ENCODE measurements around the gene ECI1. TPM values are rescaled to one million over a fixed set of nuclear protein-coding genes. Genes with fewer than 3 reads are reported as not detected.
A peak's percentile ranks its signal among the peaks of the same experiment; 100 is the strongest.

Gene ECI1
- total and polyA plus RNA-seq, 2 of the 13 experiments (the other 11 are each of a cell fraction or from before 2014, with no cell fraction given): 82.0 to 102 TPM

DNA sequence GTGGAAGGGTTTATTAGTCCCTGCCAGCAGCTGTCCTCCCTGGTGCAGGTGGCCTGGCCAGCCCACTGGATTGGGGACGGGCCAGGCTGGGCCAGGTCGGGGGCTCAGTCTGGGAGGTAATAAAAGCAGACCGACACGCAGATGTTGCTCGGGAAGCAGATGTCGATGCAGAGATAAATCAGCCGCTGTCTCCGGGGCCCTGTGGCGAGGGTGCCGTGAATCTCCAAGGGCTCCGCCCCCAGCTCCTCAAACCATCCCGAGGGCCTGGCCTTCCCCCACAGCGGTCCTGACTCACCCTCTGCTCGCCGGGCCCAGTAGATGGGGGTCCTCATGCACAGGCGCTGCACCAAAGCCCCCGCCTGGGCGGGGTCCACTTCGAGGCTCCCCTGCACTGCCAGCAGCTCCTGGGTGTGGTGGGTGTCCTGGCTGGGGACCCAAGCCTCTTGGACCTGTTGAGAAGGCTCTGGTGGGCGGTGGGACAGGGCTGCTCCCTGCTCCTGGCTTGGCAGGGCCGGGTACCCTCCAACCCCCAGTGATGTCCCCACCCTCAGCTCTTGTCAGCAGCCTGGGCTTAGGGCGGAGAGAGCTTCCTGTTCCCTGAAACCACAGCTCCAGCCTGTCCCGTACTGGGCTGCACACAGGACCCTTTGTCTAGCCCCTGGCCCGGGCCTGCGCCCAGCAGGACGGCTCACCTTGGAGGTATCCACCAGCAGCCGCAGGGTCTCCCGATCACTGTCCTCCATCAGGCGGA, 42.0 kb downstream of the ECI1 start:
- Histone ChIP-seq H3K79me2 (ENCODE audit: insufficient read depth, low read length) (peaks cover 27% of the 10 kb centered on the region), H4K20me1 (ENCODE audit: insufficient read depth, low read length) (0 out of 2 replicates have a peak, but pooled peaks cover 3% of the 10 kb centered on the region), H3K9ac (ENCODE audit: insufficient read depth, low read depth, low read length) (no peak overlapping the region), H3K27me3 (ENCODE audit: control insufficient read depth in 1 of 2, insufficient read depth in 2 of 2, low read length in 2 of 2) (no peaks in the 10 kb centered on the region; a peak in 1 of 5 replicates), H3K4me1 (ENCODE audit: insufficient read depth, low read length) (peaks cover 57% of the 10 kb centered on the region), H3K4me3 (replicated peaks in 1 of 3; ENCODE audit: insufficient read depth in 1 of 3, low read depth in 2 of 3, low read length in 3 of 3) (no peak overlapping the region), H3K9me3 (ENCODE audit: low read length) (no peaks in the 10 kb centered on the region), H3K4me2 (ENCODE audit: low read depth, low read length) (no peak overlapping the region), H3K36me3 (replicated peaks in 1 of 2; ENCODE audit: control insufficient read depth in 1 of 2, insufficient read depth in 2 of 2, low read length in 2 of 2) (peaks cover 4 to 20% of the 10 kb centered on the region in 2 experiments; a peak in 4 of 5 replicates), H2AFZ (ENCODE audit: low read length) (no peak overlapping the region), H3K27ac (ENCODE audit: extremely low read length, insufficient read depth, low read length) (no peak overlapping the region)
- no peak for ATAC-seq
- no peak for DNase-seq (ENCODE audit: low spot score)
- no TSS peak for BruUV-seq (replicated peaks)
- no peak for TF ChIP-seq ZNF761 (CRISPR knock-in tag; conservative IDR thresholded peaks at IDR 0.05)
- no peak for TF ChIP-seq FOXA1 (IDR thresholded peaks at IDR 0.05)
- no peak for TF ChIP-seq FOXA1 (CRISPR knock-in tag; IDR thresholded peaks at IDR 0.05)
- TF ChIP-seq KDM5B (CRISPR knock-in tag; IDR thresholded peaks at IDR 0.05; ENCODE audit: borderline replicate concordance): no peak
- no peak for TF ChIP-seq TAF1 (CRISPR knock-in tag; IDR thresholded peaks at IDR 0.05)
- no peak for TF ChIP-seq KDM6A (CRISPR knock-in tag; IDR thresholded peaks at IDR 0.05; ENCODE audit: low read depth)
- TF ChIP-seq ZNF552 (CRISPR knock-in tag; IDR thresholded peaks at IDR 0.05; ENCODE audit: borderline replicate concordance): no peak
- no peak for TF ChIP-seq ZNF670 (CRISPR knock-in tag; IDR thresholded peaks at IDR 0.05; ENCODE audit: borderline replicate concordance)
- no peak for TF ChIP-seq PBX3 (CRISPR knock-in tag; IDR thresholded peaks at IDR 0.05; ENCODE audit: borderline replicate concordance)
- TF ChIP-seq AGO2 (optimal IDR thresholded peaks at IDR 0.05; ENCODE audit: low read depth, low read length): peak; percentile 77
- TF ChIP-seq HCFC1 (IDR thresholded peaks at IDR 0.05; ENCODE audit: low read depth, low read length): no peak
- TF ChIP-seq MBD4 (IDR thresholded peaks at IDR 0.05; ENCODE audit: borderline replicate concordance, low read length): no peak
- 0 out of 2 replicates have a peak, but pooled peaks have one; percentile 17 for TF ChIP-seq ZNF263 (CRISPR knock-in tag; IDR thresholded peaks at IDR 0.05)
- TF ChIP-seq, protein P1, sequence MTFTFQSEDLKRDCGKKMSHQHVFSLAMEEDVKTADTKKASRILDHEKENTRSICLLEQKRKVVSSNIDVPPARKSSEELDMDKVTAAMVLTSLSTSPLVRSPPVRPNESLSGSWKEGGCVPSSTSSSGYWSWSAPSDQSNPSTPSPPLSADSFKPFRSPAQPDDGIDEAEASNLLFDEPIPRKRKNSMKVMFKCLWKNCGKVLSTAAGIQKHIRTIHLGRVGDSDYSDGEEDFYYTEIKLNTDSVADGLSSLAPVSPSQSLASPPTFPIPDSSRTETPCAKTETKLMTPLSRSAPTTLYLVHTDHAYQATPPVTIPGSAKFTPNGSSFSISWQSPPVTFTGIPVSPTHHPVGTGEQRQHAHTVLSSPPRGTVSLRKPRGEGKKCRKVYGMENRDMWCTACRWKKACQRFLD (CRISPR knock-in tag; IDR thresholded peaks at IDR 0.05; ENCODE audit: borderline replicate concordance): no peak
- no peak for TF ChIP-seq ZNF253 (CRISPR knock-in tag; IDR thresholded peaks at IDR 0.05; ENCODE audit: borderline replicate concordance)
- no peak for TF ChIP-seq SMYD3 (CRISPR knock-in tag; IDR thresholded peaks at IDR 0.05)
- WGBS (ENCODE audit: low lambda C conversion rate): 89% methylated on average over 7 of the region's 29 CpGs
- POLR2A ChIA-PET: interaction anchor here (0.7 to 0.9 kb wide), 2 partner anchors 15 to 17 kb away, joined by 3 read pairs; no protein-coding TSS in a partner anchor
- CTCF ChIA-PET (ENCODE audit: low intra/inter-chr PET ratio, low total read pairs): no interaction called here
- FAIRE-seq: no peak
- intact Hi-C loops (cut with micrococcal nuclease; ENCODE audit: unreplicated experiment): no loop called here
- in situ Hi-C loops (cut with HindIII; ENCODE audit: extremely low pct_ligation_motif_present, low pct_unique_long_range_greater_than_20kb): no loop called here

Measured in HepG2 (cell line).